ENCODE results near the gene REV3L. TPM values are rescaled to one million over a fixed set of nuclear protein-coding genes. Genes with fewer than 3 reads are reported as not detected.

Gene REV3L
- total and polyA plus RNA-seq, 2 of the 13 experiments (the other 11 are each of a cell fraction or from before 2014, with no cell fraction given), result 12.8 to 31.3 TPM

DNA sequence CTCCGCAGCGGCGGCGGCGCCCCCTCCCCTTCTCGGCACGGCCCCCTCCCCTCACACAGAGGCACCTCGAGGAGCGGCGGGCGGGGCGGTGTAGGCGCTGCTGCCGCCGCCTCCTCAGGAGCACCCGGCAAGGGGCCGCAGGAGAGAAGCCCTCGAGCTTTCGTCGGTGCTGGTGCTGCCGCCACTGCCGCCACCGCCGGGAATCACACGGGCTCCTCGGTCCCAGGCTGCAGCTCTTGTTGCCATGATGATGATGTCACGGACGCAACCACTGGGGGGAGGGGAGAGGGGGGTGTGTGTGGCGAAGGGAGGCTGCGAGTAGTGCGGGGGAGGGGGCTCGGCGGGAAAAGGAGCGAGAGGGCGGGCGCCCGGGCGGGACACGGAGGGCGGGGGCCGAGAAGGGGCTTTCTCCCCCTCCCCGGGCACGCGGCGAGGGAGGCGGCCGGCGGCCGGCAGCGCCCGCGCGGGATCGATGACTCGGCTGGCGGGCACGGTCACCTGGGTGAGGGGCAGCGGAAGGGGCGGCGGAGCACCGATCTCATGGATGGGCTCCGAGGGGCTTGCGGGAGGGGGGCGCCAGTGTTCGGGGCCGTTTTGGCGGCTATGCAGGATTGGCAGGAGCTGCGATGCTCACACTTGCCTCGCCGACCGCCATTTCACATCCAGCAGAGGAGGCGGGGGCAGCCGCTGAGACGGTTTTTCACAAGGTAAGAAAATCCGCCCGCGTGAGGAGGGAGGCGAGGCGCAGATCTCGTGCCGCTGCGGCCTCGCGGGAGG, at the start of gene REV3L (continued):
- TF ChIP-seq, protein P1, sequence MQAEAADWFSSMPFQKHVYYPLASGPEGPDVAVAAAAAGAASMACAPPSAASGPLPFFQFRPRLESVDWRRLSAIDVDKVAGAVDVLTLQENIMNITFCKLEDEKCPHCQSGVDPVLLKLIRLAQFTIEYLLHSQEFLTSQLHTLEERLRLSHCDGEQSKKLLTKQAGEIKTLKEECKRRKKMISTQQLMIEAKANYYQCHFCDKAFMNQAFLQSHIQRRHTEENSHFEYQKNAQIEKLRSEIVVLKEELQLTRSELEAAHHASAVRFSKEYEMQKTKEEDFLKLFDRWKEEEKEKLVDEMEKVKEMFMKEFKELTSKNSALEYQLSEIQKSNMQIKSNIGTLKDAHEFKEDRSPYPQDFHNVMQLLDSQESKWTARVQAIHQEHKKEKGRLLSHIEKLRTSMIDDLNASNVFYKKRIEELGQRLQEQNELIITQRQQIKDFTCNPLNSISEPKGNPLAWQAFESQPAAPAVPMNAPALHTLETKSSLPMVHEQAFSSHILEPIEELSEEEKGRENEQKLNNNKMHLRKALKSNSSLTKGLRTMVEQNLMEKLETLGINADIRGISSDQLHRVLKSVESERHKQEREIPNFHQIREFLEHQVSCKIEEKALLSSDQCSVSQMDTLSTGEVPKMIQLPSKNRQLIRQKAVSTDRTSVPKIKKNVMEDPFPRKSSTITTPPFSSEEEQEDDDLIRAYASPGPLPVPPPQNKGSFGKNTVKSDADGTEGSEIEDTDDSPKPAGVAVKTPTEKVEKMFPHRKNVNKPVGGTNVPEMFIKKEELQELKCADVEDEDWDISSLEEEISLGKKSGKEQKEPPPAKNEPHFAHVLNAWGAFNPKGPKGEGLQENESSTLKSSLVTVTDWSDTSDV (CRISPR knock-in tag; IDR thresholded peaks at IDR 0.05), result no peak; the same call in 1 of the 2 replicates
- peak; percentile 26; the same call in 1 of the 2 replicates for TF ChIP-seq GATAD2A (CRISPR knock-in tag; IDR thresholded peaks at IDR 0.05)
- TF ChIP-seq POLR2AphosphoS2 (IDR thresholded peaks at IDR 0.05; ENCODE audit: low read depth, low read length), result peak; percentile 81; the same call in 1 of the 2 replicates
- TF ChIP-seq KAT8 (CRISPR knock-in tag; IDR thresholded peaks at IDR 0.05), result peak; percentile 84
- TF ChIP-seq ZNF788 (CRISPR knock-in tag; IDR thresholded peaks at IDR 0.05; ENCODE audit: borderline replicate concordance), result peak; percentile 16; the same call in 1 of the 2 replicates
- TF ChIP-seq HIVEP1 (CRISPR knock-in tag; IDR thresholded peaks at IDR 0.05), result no peak
- peak; percentile 76 for TF ChIP-seq MEIS2 (CRISPR knock-in tag; IDR thresholded peaks at IDR 0.05)
- TF ChIP-seq SALL2 (CRISPR knock-in tag; IDR thresholded peaks at IDR 0.05), result peak; percentile 51
- TF ChIP-seq KLF9 (CRISPR knock-in tag; IDR thresholded peaks at IDR 0.05; ENCODE audit: low read depth), result 0 out of 2 replicates have a peak, but pooled peaks have one; percentile 39
- TF ChIP-seq ZFP41 (CRISPR knock-in tag; IDR thresholded peaks at IDR 0.05; ENCODE audit: borderline replicate concordance), result no peak
- TF ChIP-seq, protein P2, sequence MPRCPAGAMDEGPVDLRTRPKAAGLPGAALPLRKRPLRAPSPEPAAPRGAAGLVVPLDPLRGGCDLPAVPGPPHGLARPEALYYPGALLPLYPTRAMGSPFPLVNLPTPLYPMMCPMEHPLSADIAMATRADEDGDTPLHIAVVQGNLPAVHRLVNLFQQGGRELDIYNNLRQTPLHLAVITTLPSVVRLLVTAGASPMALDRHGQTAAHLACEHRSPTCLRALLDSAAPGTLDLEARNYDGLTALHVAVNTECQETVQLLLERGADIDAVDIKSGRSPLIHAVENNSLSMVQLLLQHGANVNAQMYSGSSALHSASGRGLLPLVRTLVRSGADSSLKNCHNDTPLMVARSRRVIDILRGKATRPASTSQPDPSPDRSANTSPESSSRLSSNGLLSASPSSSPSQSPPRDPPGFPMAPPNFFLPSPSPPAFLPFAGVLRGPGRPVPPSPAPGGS (CRISPR knock-in tag; IDR thresholded peaks at IDR 0.05), result peak; percentile 67; the same call in 1 of the 2 replicates
- TF ChIP-seq PPARG (CRISPR knock-in tag; conservative IDR thresholded peaks at IDR 0.05), result no peak
- TF ChIP-seq NFKB2 (CRISPR knock-in tag; IDR thresholded peaks at IDR 0.05; ENCODE audit: borderline replicate concordance), result no peak; the same call in 1 of the 2 replicates
- TF ChIP-seq STAT5B (CRISPR knock-in tag; IDR thresholded peaks at IDR 0.05), result no peak
- peak; percentile 28; the same call in 1 of the 2 replicates for TF ChIP-seq FOXA3 (CRISPR knock-in tag; IDR thresholded peaks at IDR 0.05)
- TF ChIP-seq ZNF121 (CRISPR knock-in tag; IDR thresholded peaks at IDR 0.05), result no peak
- TF ChIP-seq ZNF749 (CRISPR knock-in tag; IDR thresholded peaks at IDR 0.05; ENCODE audit: borderline replicate concordance), result no peak; the same call in 1 of the 2 replicates
- TF ChIP-seq JUN (CRISPR knock-in tag; IDR thresholded peaks at IDR 0.05), result peak; percentile 66; the same call in 1 of the 2 replicates
- no peak for TF ChIP-seq PRMT3 (CRISPR knock-in tag; IDR thresholded peaks at IDR 0.05; ENCODE audit: borderline replicate concordance, low read depth)
- no peak for TF ChIP-seq ATM (IDR thresholded peaks at IDR 0.05; ENCODE audit: borderline replicate concordance)
- no peak for TF ChIP-seq FOXP1 (IDR thresholded peaks at IDR 0.05)
- TF ChIP-seq FOXP1 (CRISPR knock-in tag; IDR thresholded peaks at IDR 0.05), result peak; percentile 7; the same call in 1 of the 2 replicates
- TF ChIP-seq, protein P3, sequence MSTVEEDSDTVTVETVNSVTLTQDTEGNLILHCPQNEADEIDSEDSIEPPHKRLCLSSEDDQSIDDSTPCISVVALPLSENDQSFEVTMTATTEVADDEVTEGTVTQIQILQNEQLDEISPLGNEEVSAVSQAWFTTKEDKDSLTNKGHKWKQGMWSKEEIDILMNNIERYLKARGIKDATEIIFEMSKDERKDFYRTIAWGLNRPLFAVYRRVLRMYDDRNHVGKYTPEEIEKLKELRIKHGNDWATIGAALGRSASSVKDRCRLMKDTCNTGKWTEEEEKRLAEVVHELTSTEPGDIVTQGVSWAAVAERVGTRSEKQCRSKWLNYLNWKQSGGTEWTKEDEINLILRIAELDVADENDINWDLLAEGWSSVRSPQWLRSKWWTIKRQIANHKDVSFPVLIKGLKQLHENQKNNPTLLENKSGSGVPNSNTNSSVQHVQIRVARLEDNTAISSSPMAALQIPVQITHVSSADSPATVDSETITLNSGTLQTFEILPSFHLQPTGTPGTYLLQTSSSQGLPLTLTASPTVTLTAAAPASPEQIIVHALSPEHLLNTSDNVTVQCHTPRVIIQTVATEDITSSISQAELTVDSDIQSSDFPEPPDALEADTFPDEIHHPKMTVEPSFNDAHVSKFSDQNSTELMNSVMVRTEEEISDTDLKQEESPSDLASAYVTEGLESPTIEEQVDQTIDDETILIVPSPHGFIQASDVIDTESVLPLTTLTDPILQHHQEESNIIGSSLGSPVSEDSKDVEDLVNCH (CRISPR knock-in tag; IDR thresholded peaks at IDR 0.05), result no peak
- no peak for TF ChIP-seq ZEB1 (IDR thresholded peaks at IDR 0.05; ENCODE audit: insufficient replicate concordance, low read depth)
- TF ChIP-seq, protein P4, sequence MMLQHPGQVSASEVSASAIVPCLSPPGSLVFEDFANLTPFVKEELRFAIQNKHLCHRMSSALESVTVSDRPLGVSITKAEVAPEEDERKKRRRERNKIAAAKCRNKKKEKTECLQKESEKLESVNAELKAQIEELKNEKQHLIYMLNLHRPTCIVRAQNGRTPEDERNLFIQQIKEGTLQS (CRISPR knock-in tag; IDR thresholded peaks at IDR 0.05), result no peak; the same call in 1 of the 2 replicates

All from HepG2 (cell line).